Frontal cortex (tissue), 4 donors: Measurements from ENCODE around the gene TLN1. TPM values are rescaled to one million over a fixed set of nuclear protein-coding genes. Genes with fewer than 3 reads are reported as not detected.

Experiments used
- DNase-seq, 2 donors: peaks; one replicate each; pipeline ENCODE4 v3.0.0; 2012; ENCODE audit warnings: low spot score in 2 of 2
- FAIRE-seq: peaks from 2 replicates; lab custom pipeline; 2012; peaks lifted over from hg19 to GRCh38; lab: Jason Lieb, UNC
- small RNA-seq: library from RNA; depleted of rRNA; stranded (forward); fragments of <200 nt; gene quantifications from one replicate; pipeline ENCODE3, GENCODE V24; 2014
- total RNA-seq: library from RNA; depleted of rRNA; stranded (reverse); fragments of >200 nt; gene quantifications from one replicate; pipeline ENCODE4 v1.2.3, GENCODE V29; 2014
- donor health status: control.
- donor health status: control.
- donor health status: control.

The TLN1 gene
- total RNA-seq, 1 donor from 2014 or later: 16.3 TPM

GRCh38 chr9:35653611-35654010 is 78.4 kb downstream of the TLN1 start:
- FAIRE-seq (no peak), DNase-seq (no peak)

DNA sequence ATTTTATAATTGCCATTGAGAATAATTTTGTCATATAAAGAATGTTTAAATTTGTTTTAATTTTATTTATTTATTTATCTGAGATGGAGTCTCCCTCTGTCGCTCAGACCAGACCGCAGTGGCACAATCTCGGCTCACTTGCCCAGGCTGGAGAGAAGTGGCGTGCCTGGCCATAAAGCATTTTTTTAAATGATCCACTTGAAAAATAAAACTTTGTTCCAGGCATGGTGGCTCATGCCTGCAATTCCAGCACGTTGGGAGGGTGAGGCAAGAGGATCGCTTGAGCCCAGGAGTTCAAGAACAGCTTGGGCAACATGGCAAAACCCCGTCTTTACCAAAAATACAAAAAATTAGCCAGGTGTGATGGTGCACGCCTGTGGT is 79.2 kb downstream of the TLN1 start:
- no peak for FAIRE-seq
- DNase-seq: no peak

DNA sequence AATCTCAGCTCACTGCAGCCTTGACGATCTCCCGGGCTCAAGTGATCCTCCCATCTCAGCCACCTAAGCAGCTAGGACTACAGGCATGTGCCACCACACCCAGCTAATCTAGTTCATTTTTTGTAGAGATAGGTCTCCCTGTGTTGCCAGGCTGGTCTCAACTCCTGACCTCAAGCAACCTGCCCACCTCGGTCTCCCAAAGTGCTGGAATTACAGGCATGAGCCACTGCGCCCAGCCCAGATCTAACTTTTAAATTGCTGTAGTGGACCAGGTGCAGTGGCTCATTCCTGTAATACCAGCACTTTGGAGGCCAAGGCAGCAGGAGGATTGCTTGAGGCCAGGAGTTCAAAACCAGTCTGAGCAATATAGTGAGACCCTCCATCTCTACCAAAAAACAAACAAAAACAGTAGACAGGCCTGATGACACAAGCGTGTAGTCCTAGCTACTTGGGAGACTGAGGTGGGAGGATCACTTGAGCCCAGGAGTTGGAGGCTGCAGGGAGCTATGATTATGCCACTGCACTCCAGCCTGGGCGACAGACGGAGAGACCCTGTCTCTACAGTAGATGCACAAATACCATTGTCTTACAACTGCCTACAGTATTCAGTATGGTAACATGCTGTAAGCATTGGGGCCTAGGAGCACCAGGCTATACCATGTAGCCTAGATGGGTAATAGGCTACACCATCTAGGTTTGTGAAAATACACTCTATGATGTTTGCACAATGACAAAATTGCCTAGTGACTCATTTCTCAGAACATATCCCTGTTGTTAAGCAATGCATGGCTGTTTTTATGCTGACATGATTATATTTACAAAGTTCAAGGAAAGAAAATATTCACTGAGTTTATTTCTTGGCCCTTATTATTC is 79.8 kb downstream of the TLN1 start:
- FAIRE-seq: no peak
- DNase-seq: no peak

- FAIRE-seq (no peak), DNase-seq (peak in 1 of 2 donors; percentile 9)
Observed at GRCh38 chr9:35650341-35651158, 81.4 kb downstream of the TLN1 start, which contains the start of gene SIT1. Gene SIT1, minus strand, starts transcription at chr9:35650931. Its CDS starts 78 bp downstream, at chr9:35650853.

GRCh38 chr9:35649431-35650340 is 82.3 kb downstream of the TLN1 start:
- FAIRE-seq: no peak
- peak in 1 of 2 donors; percentile 22 for DNase-seq

Small RNAs within 50 kb of the gene (small RNA-seq; reads per million reads assigned to genes)
- gene MIR6853: not detected
- not detected for gene RMRP
- gene RN7SL22P: not detected

Other genes with a start within 250 kb of the TLN1 start
- gene RUSC2, start 242.1 kb downstream of the TLN1 start, total RNA-seq: 50.5 TPM
- 12.2 TPM for gene TESK1, start 126.9 kb downstream of the TLN1 start, total RNA-seq
- gene CD72, start 113.8 kb downstream of the TLN1 start, total RNA-seq: 0.41 TPM
- not detected for gene SIT1, start 81.3 kb downstream of the TLN1 start, total RNA-seq
- gene RMRP, start 74.2 kb downstream of the TLN1 start, total RNA-seq: 133,388 TPM
- 10.6 TPM for gene CCDC107, start 73.9 kb downstream of the TLN1 start, total RNA-seq
- 0.41 TPM for gene ARHGEF39, start 67.0 kb downstream of the TLN1 start, total RNA-seq
- 0.82 TPM for gene CA9, start 58.3 kb downstream of the TLN1 start, total RNA-seq
- 11.0 TPM for gene TPM2, start 42.3 kb downstream of the TLN1 start, total RNA-seq
- 30.6 TPM for gene CREB3, start 471 bp upstream of the TLN1 start, total RNA-seq
- 48.9 TPM for gene GBA2, start 17.0 kb upstream of the TLN1 start, total RNA-seq
- gene RGP1, start 17.1 kb upstream of the TLN1 start, total RNA-seq: 10.2 TPM
- gene MSMP, start 22.1 kb upstream of the TLN1 start, total RNA-seq: 0.41 TPM
- gene NPR2, start 59.4 kb upstream of the TLN1 start, total RNA-seq: 11.0 TPM
- gene SPAG8, start 80.1 kb upstream of the TLN1 start, total RNA-seq: 2.9 TPM
- 9.0 TPM for gene HINT2, start 82.8 kb upstream of the TLN1 start, total RNA-seq
- not detected for gene FAM221B, start 96.5 kb upstream of the TLN1 start, total RNA-seq
- gene TMEM8B, start 97.0 kb upstream of the TLN1 start, total RNA-seq: 4.1 TPM
- gene OR13J1, start 138.2 kb upstream of the TLN1 start, total RNA-seq: not detected
- gene HRCT1, start 174.0 kb upstream of the TLN1 start, total RNA-seq: 0.82 TPM
- gene SPAAR, start 177.3 kb upstream of the TLN1 start, total RNA-seq: 0.41 TPM
- not detected for gene OR2S2, start 226.0 kb upstream of the TLN1 start, total RNA-seq